IPS DF 4.7 (cell line): ENCODE measurements around the gene SULT1C3.
"Not testable (repeated sequence)": the region's sequence is repeated elsewhere in the genome, so short reads cannot be mapped to it uniquely, and the experiment has no call there.

Experiments
- DNase-seq: peaks from one replicate; pipeline ENCODE4 v3.0.0-alpha.2; 2013; ENCODE audit warnings: low spot score; ENCODE audit errors: extremely low read depth

Gene SULT1C3

DNA sequence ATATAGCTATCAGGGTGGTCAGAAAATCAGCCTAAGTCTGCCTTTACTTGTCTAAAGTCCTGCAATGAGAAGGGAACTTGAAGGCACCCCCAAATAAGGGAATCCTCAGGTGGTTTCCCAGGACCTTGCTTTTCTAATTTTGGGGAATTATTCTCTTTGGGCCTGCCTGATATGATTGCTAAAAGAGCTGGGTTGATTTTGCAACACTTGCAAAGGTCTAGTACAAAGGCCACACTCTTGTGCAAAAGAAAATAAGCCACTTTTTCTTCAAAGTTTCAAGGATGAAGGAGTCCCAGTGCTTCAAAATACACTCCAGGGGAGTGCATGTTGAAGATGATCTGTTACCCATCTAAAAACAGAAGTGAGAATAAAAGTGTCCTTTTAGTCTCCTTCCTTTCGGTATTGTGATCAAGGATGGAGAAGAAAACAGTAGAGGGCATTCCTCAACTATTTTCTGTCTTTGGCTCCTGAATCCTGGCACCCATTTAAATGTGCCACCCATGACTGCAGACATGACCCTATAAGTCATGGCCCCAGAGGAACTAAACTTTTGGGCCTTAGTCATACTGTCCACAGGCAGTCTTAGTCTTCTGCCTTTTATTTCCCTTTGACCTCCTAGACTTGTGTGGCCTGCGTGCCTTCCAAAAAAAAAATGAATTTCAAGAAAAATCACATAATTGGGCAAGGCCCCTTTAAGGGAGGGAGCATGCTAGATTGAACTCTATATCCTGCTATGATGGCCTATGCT, 5.1 kb downstream of the SULT1C3 start:
- no peak for DNase-seq

DNA sequence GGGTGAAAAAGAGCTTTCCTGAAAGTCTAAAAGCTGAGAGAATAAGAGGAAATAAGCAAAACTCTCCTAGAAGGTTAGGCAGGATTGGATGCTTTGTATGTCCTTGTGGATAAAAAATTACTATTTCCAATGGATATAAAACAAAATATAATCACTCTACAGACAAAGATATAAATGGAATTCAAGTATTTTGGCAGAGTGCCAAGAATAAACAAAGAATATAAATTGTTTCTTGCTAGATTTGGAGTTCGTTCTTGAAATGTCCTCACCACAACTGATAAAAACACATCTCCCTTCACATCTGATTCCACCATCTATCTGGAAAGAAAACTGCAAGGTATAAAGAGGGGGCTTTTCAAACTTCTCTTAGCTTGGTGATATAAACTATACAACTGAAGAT, 13.3 kb downstream of the SULT1C3 start:
- DNase-seq: no peak

GRCh38 chr2:108257757-108258331, 18.1 kb downstream of the SULT1C3 start:
- no peak for DNase-seq

GRCh38 chr2:108260773-108261172, 21.0 kb downstream of the SULT1C3 start:
- DNase-seq: no peak

DNA sequence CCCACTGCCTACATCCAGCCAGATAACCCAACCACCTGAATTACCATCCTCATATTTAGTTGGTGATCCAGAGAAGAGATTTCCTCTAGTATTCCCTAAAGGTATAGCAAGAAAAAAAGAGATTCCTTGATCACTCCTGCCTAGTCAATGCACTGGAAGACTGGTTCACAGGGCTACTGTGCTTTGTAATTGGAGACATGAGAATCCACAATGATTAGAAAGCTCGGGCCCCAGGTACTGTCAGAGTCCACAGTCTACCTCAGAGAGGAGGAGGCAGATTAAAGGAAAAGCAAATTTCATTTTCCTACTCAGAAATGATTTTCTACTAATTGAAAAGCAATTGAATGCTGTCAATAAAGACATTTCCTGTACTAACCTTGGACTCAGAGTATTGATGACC, 22.3 kb downstream of the SULT1C3 start:
- no peak for DNase-seq

DNA sequence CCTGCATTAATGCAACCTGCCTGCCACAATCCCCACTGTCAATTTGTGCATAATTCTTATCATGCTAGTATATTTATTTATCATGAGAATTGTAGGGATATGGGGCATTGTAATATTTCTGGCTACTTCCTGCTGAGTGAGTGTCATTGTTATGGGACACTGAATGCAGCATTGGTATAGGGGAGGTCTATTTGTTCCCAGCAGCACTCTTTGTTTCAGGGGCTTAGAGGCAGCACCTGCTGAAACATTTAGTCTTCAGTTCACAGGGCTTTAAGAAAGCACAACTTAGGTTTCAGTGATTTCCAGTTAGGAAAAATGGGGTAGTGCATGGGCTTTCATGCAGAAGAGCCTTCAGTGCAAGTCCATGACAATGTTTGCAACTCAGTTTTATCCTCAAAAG, 23.6 kb downstream of the SULT1C3 start:
- DNase-seq: no peak

GRCh38 chr2:108266218-108266617, 26.4 kb downstream of the SULT1C3 start:
- DNase-seq: no peak

- DNase-seq: no peak
These were observed 27.3 kb downstream of the SULT1C3 start for GRCh38 chr2:108267101-108267500.

- DNase-seq: no peak
These were observed 28.2 kb downstream of the SULT1C3 start for GRCh38 chr2:108268001-108268400.

DNA sequence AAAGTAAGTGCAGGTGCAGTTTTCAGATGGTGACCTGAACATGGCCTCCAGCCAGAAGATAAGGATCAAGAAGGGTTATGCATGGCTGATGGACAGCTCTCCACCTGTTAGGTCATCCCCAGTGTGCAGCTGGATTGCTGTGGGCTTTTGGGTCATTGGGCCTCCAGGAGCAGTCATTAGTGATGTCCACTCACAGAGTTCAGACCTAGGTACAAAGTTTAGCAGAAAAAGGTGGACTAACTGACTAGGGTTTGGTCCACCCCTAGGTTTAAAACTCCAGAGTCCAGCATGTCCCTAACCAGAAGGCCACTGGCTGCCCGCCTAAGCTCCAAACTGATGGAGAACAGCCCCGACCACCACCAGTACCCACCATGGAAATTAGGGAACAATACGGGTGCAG, 30.6 kb downstream of the SULT1C3 start:
- no peak for DNase-seq

DNA sequence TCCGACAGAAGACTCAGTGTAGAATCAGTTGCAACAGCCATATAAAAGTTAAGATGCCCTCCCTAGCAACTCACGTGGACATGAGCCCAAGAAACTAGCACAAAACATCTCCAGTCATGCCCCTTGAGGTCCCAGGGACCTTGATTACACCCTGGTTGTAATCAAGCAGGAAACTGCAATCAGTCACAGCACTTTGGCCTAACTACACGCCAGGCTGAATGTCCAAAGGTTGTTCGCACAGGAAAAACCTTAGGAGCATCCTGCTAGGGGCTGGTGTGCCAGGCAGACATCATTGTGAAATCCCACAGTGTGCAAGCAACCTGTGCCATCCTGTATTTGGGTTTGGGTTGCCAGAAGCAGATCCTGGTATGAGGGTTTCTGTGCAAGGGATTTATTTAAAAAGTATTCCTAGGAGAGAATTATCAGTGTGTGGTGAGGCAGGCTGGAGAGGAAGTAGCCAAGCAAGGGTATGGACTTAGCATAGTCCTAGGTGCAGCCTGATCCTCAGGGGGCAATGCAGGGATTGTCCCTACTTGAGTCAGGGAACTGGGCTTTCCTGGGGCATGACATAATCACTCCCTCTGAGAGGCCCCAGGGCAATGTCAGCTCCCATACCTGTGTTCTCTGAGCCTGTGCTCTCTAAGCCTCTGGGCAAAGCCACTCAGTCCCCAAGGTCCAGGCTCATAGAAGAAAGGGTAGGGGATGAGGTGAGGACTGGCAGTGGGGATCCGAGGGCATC, 31.2 kb downstream of the SULT1C3 start:
- no peak for DNase-seq

GRCh38 chr2:108271691-108272253, 32.0 kb downstream of the SULT1C3 start:
- DNase-seq: no peak

- DNase-seq: no peak
These were observed 38.9 kb downstream of the SULT1C3 start for GRCh38 chr2:108278631-108279030.

DNA sequence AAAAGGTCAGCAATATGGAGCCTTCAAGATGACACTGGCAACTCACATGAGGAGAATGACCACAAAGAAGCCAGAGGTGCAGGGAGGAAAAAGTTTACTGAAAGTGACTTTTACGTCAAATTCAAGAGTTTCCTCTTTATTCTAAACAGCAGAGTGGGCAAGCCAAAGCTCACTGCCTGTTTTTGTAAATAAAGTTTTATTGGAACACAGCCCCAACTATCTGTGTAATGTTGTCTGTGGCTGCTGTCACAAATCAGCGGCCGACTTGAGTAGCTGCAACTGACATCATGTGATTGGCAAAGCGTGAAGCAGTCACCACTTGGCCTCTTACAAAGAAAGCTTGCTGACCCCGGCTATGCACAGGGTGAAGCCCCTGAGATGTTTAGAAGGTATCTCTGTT, 39.7 kb downstream of the SULT1C3 start:
- no peak for DNase-seq

GRCh38 chr2:108280466-108280865, 40.7 kb downstream of the SULT1C3 start:
- DNase-seq: no peak

- not testable (repeated sequence) for DNase-seq
These were observed 44.8 kb downstream of the SULT1C3 start for GRCh38 chr2:108284566-108284965.

- DNase-seq: no peak
These were observed 45.8 kb downstream of the SULT1C3 start for GRCh38 chr2:108285616-108286015.

GRCh38 chr2:108287169-108287568, 47.4 kb downstream of the SULT1C3 start:
- no peak for DNase-seq

- peak; percentile 30 for DNase-seq
These were observed 48.9 kb downstream of the SULT1C3 start, which contains the start of gene SULT1C2 for GRCh38 chr2:108288534-108289106. TSS of gene SULT1C2 (plus strand) at chr2:108288895. CDS start at chr2:108293668, 4,773 bp downstream.

DNA sequence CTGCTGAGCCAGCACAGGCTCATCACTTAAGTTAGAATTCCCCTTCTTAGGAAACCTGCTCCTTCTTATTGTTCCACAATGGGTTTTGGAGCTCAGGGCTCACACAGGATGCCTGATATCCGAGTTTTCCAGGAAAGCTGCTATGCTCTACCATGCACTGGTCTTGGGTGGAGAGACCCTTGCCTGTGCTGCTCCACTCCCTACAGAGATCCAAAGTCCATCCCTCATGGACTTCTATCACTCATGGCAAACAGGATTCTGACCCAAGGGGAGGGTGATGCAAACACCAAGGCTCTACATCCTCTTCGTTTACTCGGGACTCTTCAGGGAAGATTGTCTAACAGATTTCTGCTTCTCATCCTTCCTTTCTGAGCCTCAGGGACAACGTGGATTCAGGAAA, 54.1 kb downstream of the SULT1C3 start:
- no peak for DNase-seq

GRCh38 chr2:108297436-108298141, 57.8 kb downstream of the SULT1C3 start:
- DNase-seq: no peak
